ENCODE data around the gene TLR6.
A peak's percentile ranks its signal among the peaks of the same experiment; 100 is the strongest.

TLR6 gene

DNA sequence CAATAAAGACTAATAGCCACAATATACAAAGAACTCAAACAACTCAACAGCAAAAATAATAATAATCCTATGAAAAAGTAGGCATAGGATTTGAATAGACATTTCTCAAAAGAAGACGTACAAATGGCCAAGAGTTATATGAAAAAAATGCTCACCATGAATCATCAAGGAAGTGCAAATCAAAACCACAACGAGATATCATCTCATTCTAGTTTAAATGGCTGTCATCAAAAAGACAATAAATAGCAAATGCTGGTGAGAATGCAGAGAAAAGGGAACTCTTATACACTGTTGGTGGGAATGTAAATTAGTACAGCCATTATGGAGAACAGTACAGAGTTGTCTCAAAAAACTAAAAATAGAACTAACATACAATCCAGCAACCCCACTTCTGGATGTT, 18.8 kb downstream of the TLR6 start:
- no peak overlapping the region for H2BK120ac ChIP-seq (ENCODE audit: low read depth, low read length)
- H3K9ac ChIP-seq (ENCODE audit: low read length): no peak overlapping the region
- H2BK5ac ChIP-seq (ENCODE audit: low read depth, low read length, poor library complexity, severe bottlenecking): no peak overlapping the region
- no peak overlapping the region for H3K4me3 ChIP-seq (ENCODE audit: insufficient read depth in 1 of 2, low read depth in 1 of 2, low read length in 2 of 2)
- H3K4me2 ChIP-seq (ENCODE audit: low read length, poor library complexity, severe bottlenecking): no peak overlapping the region
- H3K14ac ChIP-seq (ENCODE audit: low read length in 2 of 2): no peak overlapping the region
- H2BK12ac ChIP-seq (ENCODE audit: low read length in 2 of 2): no peak overlapping the region
- no peaks in the 10 kb centered on the region for H3K4me1 ChIP-seq (ENCODE audit: control insufficient read depth, insufficient read depth, low read depth, low read length)
- H2BK15ac ChIP-seq (ENCODE audit: low read depth, poor library complexity, severe bottlenecking): no peak overlapping the region
- no peak overlapping the region for H3K4ac ChIP-seq (ENCODE audit: low read depth in 1 of 2, low read length in 2 of 2)
- H3K9me3 ChIP-seq (ENCODE audit: control insufficient read depth, low read length): peaks cover 12% of the 10 kb centered on the region
- no peak overlapping the region for H2AFZ ChIP-seq (ENCODE audit: low read depth, low read length)
- no peak overlapping the region for H2AK5ac ChIP-seq (ENCODE audit: low read length, severe bottlenecking)
- peak; percentile 39 for DNase-seq
- H3K27ac ChIP-seq (ENCODE audit: low read length, poor library complexity, severe bottlenecking): no peak overlapping the region
- H4K91ac ChIP-seq (ENCODE audit: low read length): no peak overlapping the region
- WGBS: no CpG with 5 or more reads among the region's 2 CpGs
- no peak overlapping the region for H4K8ac ChIP-seq (ENCODE audit: low read length)
- H3K23ac ChIP-seq (ENCODE audit: low read length in 2 of 2): no peak overlapping the region
- H3K79me1 ChIP-seq (replicated peaks; ENCODE audit: low read length, poor library complexity, severe bottlenecking): peaks cover 6% of the 10 kb centered on the region
- no peaks in the 10 kb centered on the region for H3K36me3 ChIP-seq (ENCODE audit: control insufficient read depth in 1 of 2, insufficient read depth in 2 of 2, low read depth in 1 of 2, low read length in 2 of 2)
- H3K18ac ChIP-seq (ENCODE audit: low read depth in 1 of 2, low read length in 2 of 2): no peak overlapping the region
- no peaks in the 10 kb centered on the region for H3K27me3 ChIP-seq (ENCODE audit: control insufficient read depth in 1 of 2, insufficient read depth in 1 of 2, low read length in 2 of 2)

DNA sequence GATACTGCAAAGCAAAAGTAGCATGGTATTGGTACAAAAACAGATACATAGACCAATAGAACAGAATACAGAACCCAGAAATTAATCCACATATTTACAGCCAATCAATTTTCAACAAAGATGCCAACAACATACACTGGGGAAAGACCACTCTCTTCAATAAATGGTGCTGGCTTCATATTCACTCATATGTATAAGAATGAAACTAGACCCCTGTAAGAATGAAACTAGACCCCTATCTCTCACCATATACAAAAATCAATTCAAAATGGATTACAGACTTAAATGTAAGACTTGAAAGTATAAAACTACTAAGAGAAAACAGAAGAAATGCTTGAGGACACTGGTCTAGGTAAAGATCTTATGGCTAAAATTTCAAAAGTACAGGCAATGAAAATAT, 19.3 kb downstream of the TLR6 start:
- no peak overlapping the region for H2AK5ac ChIP-seq (ENCODE audit: low read length, severe bottlenecking)
- no peak overlapping the region for H3K14ac ChIP-seq (ENCODE audit: low read length in 2 of 2)
- H3K9ac ChIP-seq (ENCODE audit: low read length): no peak overlapping the region
- H2BK12ac ChIP-seq (ENCODE audit: low read length in 2 of 2): no peak overlapping the region
- H2AFZ ChIP-seq (ENCODE audit: low read depth, low read length): no peak overlapping the region
- no peak overlapping the region for H4K8ac ChIP-seq (ENCODE audit: low read length)
- H3K27ac ChIP-seq (ENCODE audit: low read length, poor library complexity, severe bottlenecking): no peak overlapping the region
- H3K27me3 ChIP-seq (ENCODE audit: control insufficient read depth in 1 of 2, insufficient read depth in 1 of 2, low read length in 2 of 2): no peaks in the 10 kb centered on the region
- H3K36me3 ChIP-seq (ENCODE audit: control insufficient read depth in 1 of 2, insufficient read depth in 2 of 2, low read depth in 1 of 2, low read length in 2 of 2): no peaks in the 10 kb centered on the region
- H3K9me3 ChIP-seq (ENCODE audit: control insufficient read depth, low read length): peaks cover 12% of the 10 kb centered on the region
- DNase-seq: no peak
- H2BK5ac ChIP-seq (ENCODE audit: low read depth, low read length, poor library complexity, severe bottlenecking): no peak overlapping the region
- no peak overlapping the region for H3K4me2 ChIP-seq (ENCODE audit: low read length, poor library complexity, severe bottlenecking)
- H3K23ac ChIP-seq (ENCODE audit: low read length in 2 of 2): no peak overlapping the region
- H2BK120ac ChIP-seq (ENCODE audit: low read depth, low read length): no peak overlapping the region
- no peak overlapping the region for H3K18ac ChIP-seq (ENCODE audit: low read depth in 1 of 2, low read length in 2 of 2)
- H3K4me3 ChIP-seq (ENCODE audit: insufficient read depth in 1 of 2, low read depth in 1 of 2, low read length in 2 of 2): no peak overlapping the region
- H2BK15ac ChIP-seq (ENCODE audit: low read depth, poor library complexity, severe bottlenecking): no peak overlapping the region
- H4K91ac ChIP-seq (ENCODE audit: low read length): no peak overlapping the region
- peaks cover 11% of the 10 kb centered on the region for H3K79me1 ChIP-seq (replicated peaks; ENCODE audit: low read length, poor library complexity, severe bottlenecking)
- H3K4ac ChIP-seq (ENCODE audit: low read depth in 1 of 2, low read length in 2 of 2): no peak overlapping the region
- no peaks in the 10 kb centered on the region for H3K4me1 ChIP-seq (ENCODE audit: control insufficient read depth, insufficient read depth, low read depth, low read length)

DNA sequence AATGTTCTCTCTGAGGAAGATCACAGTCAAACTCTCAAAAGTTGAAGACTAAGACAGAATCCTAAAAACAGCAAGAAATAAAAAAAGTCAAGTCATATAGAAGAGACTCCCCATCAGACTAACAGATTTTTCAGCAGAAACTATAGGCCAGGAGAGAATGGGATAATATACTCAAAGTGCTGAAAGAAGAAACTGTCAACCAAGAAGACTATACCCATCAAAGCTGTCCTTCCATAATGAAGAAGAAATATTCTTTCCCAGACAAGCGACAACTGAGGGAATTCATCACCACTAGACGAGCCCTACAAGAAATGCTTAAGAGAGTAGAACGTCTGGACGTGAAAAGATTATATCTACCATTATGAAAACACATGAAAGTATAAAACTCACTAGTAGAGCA, 22.0 kb downstream of the TLR6 start:
- Histone ChIP-seq H2BK12ac (ENCODE audit: low read length in 2 of 2) (no peak overlapping the region), H3K27ac (ENCODE audit: low read length, poor library complexity, severe bottlenecking) (no peak overlapping the region), H4K8ac (ENCODE audit: low read length) (no peak overlapping the region), H2BK120ac (ENCODE audit: low read depth, low read length) (no peak overlapping the region), H3K27me3 (ENCODE audit: control insufficient read depth in 1 of 2, insufficient read depth in 1 of 2, low read length in 2 of 2) (no peaks in the 10 kb centered on the region), H3K23ac (ENCODE audit: low read length in 2 of 2) (no peak overlapping the region), H3K9ac (ENCODE audit: low read length) (no peak overlapping the region), H3K4me2 (ENCODE audit: low read length, poor library complexity, severe bottlenecking) (no peak overlapping the region), H2BK5ac (ENCODE audit: low read depth, low read length, poor library complexity, severe bottlenecking) (no peak overlapping the region), H3K14ac (ENCODE audit: low read length in 2 of 2) (no peak overlapping the region), H3K4me1 (ENCODE audit: control insufficient read depth, insufficient read depth, low read depth, low read length) (no peaks in the 10 kb centered on the region), H4K91ac (ENCODE audit: low read length) (no peak overlapping the region), H2AFZ (ENCODE audit: low read depth, low read length) (no peak overlapping the region), H2AK5ac (ENCODE audit: low read length, severe bottlenecking) (no peak overlapping the region), H3K36me3 (ENCODE audit: control insufficient read depth in 1 of 2, insufficient read depth in 2 of 2, low read depth in 1 of 2, low read length in 2 of 2) (no peaks in the 10 kb centered on the region), H3K4ac (ENCODE audit: low read depth in 1 of 2, low read length in 2 of 2) (no peak overlapping the region), H3K9me3 (ENCODE audit: control insufficient read depth, low read length) (peaks cover 12% of the 10 kb centered on the region), H3K4me3 (ENCODE audit: insufficient read depth in 1 of 2, low read depth in 1 of 2, low read length in 2 of 2) (no peak overlapping the region), H3K79me1 (replicated peaks; ENCODE audit: low read length, poor library complexity, severe bottlenecking) (peaks cover 14% of the 10 kb centered on the region), H3K18ac (ENCODE audit: low read depth in 1 of 2, low read length in 2 of 2) (no peak overlapping the region), H2BK15ac (ENCODE audit: low read depth, poor library complexity, severe bottlenecking) (no peak overlapping the region)
- 100% methylated on average over 2 of the region's 4 CpGs for WGBS
- no peak for DNase-seq

DNA sequence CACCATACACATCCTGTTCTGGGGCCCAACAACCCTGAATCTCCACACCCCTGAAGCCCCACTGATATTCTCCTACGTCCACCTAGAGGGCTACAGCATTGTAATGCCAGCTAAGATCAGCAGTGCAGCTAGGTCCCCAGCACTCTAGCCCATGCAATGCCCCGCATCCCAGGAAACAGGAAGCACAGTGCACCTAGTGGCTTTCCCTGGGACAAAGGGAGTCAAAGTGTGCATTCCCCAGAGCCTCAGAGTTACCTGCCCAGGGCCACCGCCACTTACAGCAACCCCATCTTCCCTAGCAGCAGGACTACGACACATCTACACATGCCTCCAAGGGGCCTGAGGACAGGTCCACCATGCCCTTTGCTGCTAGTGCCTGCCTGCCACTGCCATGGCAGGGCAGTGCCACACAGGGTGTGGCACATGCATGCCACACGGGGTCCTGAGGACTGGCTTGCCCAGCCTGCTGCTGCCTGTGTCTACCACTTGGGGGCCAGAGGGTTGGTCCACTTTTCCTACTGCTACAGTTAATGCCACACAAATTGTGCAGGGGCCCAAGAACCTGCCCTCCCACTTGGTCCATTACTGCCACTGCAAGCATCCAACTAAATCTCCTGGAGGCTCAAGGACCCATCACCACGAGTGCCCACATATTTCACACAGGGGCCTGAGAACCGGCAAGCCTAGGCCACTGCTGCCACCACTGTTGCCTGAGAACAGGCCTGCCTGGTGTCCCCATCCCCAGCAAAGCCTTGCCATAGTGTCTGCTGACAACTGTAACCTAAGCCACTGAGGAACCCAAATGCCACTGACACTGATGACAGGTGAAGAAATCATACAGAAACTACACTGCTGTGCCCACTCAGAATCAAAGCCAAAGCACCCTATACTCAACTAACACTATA, 23.7 kb downstream of the TLR6 start:
- H3K27ac ChIP-seq (ENCODE audit: low read length, poor library complexity, severe bottlenecking): no peak overlapping the region
- no peak for DNase-seq
- peak overlapping the region in 1 of 2 experiments; percentile 91 for H3K14ac ChIP-seq (ENCODE audit: low read length in 2 of 2)
- no peak overlapping the region for H2BK120ac ChIP-seq (ENCODE audit: low read depth, low read length)
- no peak overlapping the region for H3K4me3 ChIP-seq (ENCODE audit: insufficient read depth in 1 of 2, low read depth in 1 of 2, low read length in 2 of 2)
- no peak overlapping the region for H2BK5ac ChIP-seq (ENCODE audit: low read depth, low read length, poor library complexity, severe bottlenecking)
- H3K4me2 ChIP-seq (ENCODE audit: low read length, poor library complexity, severe bottlenecking): no peak overlapping the region
- H3K4ac ChIP-seq (ENCODE audit: low read depth in 1 of 2, low read length in 2 of 2): no peak overlapping the region
- 96% methylated on average over 7 of the region's 7 CpGs for WGBS
- H3K9ac ChIP-seq (ENCODE audit: low read length): no peak overlapping the region
- no peak overlapping the region for H2BK12ac ChIP-seq (ENCODE audit: low read length in 2 of 2)
- no peak overlapping the region for H3K23ac ChIP-seq (ENCODE audit: low read length in 2 of 2)
- peaks cover 12% of the 10 kb centered on the region for H3K9me3 ChIP-seq (ENCODE audit: control insufficient read depth, low read length)
- H3K36me3 ChIP-seq (ENCODE audit: control insufficient read depth in 1 of 2, insufficient read depth in 2 of 2, low read depth in 1 of 2, low read length in 2 of 2): no peaks in the 10 kb centered on the region
- H3K79me1 ChIP-seq (replicated peaks; ENCODE audit: low read length, poor library complexity, severe bottlenecking): peaks cover 14% of the 10 kb centered on the region
- no peak overlapping the region for H2AK5ac ChIP-seq (ENCODE audit: low read length, severe bottlenecking)
- no peaks in the 10 kb centered on the region for H3K4me1 ChIP-seq (ENCODE audit: control insufficient read depth, insufficient read depth, low read depth, low read length)
- no peak overlapping the region for H4K91ac ChIP-seq (ENCODE audit: low read length)
- no peak overlapping the region for H2BK15ac ChIP-seq (ENCODE audit: low read depth, poor library complexity, severe bottlenecking)
- no peaks in the 10 kb centered on the region for H3K27me3 ChIP-seq (ENCODE audit: control insufficient read depth in 1 of 2, insufficient read depth in 1 of 2, low read length in 2 of 2)
- H3K18ac ChIP-seq (ENCODE audit: low read depth in 1 of 2, low read length in 2 of 2): no peak overlapping the region
- H4K8ac ChIP-seq (ENCODE audit: low read length): no peak overlapping the region
- no peak overlapping the region for H2AFZ ChIP-seq (ENCODE audit: low read depth, low read length)

All from mesenchymal stem cell (in vitro differentiated cells and primary cell).